HG03097 (cell line): ENCODE measurements around the gene RBFOX2.
"Not testable (repeated sequence)": the region's sequence is repeated elsewhere in the genome, so short reads cannot be mapped to it uniquely, and the experiment has no call there.

Experiments
- ATAC-seq: cut with Tn5 transposase; IDR thresholded peaks from one replicate; pipeline ENCODE4 v1.9.1; 2021; ENCODE audit not compliant: unreplicated experiment, low FRiP score

Gene RBFOX2

GRCh38 chr22:35746946-35747703 is 281.5 kb downstream of the RBFOX2 start:
- no peak for ATAC-seq

- no peak for ATAC-seq
These were observed 282.4 kb downstream of the RBFOX2 start for GRCh38 chr22:35746248-35746647.

GRCh38 chr22:35743326-35743860 is 285.2 kb downstream of the RBFOX2 start:
- ATAC-seq: no peak

GRCh38 chr22:35742342-35743100 is 286.1 kb downstream of the RBFOX2 start:
- no peak for ATAC-seq

GRCh38 chr22:35740616-35741015 is 288.0 kb downstream of the RBFOX2 start:
- no peak for ATAC-seq

GRCh38 chr22:35739931-35740380 is 288.7 kb downstream of the RBFOX2 start:
- ATAC-seq: no peak

GRCh38 chr22:35739076-35739930 is 289.3 kb downstream of the RBFOX2 start:
- ATAC-seq: no peak

- not testable (repeated sequence) for ATAC-seq
These were observed 290.7 kb downstream of the RBFOX2 start for GRCh38 chr22:35737886-35738285.

GRCh38 chr22:35736701-35737100 is 291.9 kb downstream of the RBFOX2 start:
- no peak for ATAC-seq

GRCh38 chr22:35736166-35736565 is 292.5 kb downstream of the RBFOX2 start:
- ATAC-seq: no peak

GRCh38 chr22:35735542-35735941 is 293.1 kb downstream of the RBFOX2 start:
- ATAC-seq: no peak

- ATAC-seq: no peak
These were observed 294.2 kb downstream of the RBFOX2 start for GRCh38 chr22:35734517-35734827.

GRCh38 chr22:35733791-35734516 is 294.7 kb downstream of the RBFOX2 start:
- ATAC-seq: no peak

GRCh38 chr22:35733036-35733435 is 295.6 kb downstream of the RBFOX2 start:
- no peak for ATAC-seq

GRCh38 chr22:35732116-35732515 is 296.5 kb downstream of the RBFOX2 start:
- no peak for ATAC-seq

GRCh38 chr22:35731321-35731720 is 297.3 kb downstream of the RBFOX2 start:
- ATAC-seq: no peak

GRCh38 chr22:35729309-35729698 is 299.3 kb downstream of the RBFOX2 start:
- no peak for ATAC-seq

GRCh38 chr22:35728639-35729308 is 299.9 kb downstream of the RBFOX2 start:
- ATAC-seq: no peak

- ATAC-seq: no peak
These were observed 301.2 kb downstream of the RBFOX2 start for GRCh38 chr22:35727436-35727835.

- ATAC-seq: no peak
These were observed 301.7 kb downstream of the RBFOX2 start for GRCh38 chr22:35726933-35727332.
